Neural progenitor cell (in vitro differentiated cells): ENCODE data around the gene BUD31.

Experiments used
- EZH2phosphoT487 ChIP-seq: fragments of 200-600 bp; sonication (generic); IDR thresholded peaks from 2 replicates; pipeline ENCODE4 v1.6.1; 2017; ENCODE audit warnings: antibody characterized with exemption
- TF ChIP-seq, protein P1 (sequence below): fragments of 200-600 bp; sonication (generic); IDR thresholded peaks from 2 replicates; pipeline ENCODE4 v1.5.1; 2017; ENCODE audit warnings: antibody characterized with exemption, mild to moderate bottlenecking

DNA sequence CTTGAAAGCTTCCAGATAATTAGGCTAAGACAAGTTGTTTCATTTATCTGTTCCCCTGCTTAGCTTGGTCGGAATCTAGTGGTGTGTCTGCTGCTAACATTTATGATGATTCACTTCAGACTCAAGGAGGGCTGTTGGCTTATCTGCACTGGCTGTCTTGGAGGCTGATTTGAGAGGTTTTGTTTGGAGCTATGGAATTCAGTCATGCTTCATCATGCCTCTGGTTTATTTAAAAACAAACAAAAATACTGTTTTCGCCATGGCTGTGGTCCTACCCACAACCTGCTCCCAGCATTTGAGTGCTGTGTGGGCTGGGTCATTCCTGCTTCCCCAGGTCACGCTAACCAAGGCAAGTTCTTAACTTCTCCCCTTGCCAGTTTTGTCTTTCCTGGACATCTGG, 46.0 kb upstream of the BUD31 start:
- TF ChIP-seq, protein P1, sequence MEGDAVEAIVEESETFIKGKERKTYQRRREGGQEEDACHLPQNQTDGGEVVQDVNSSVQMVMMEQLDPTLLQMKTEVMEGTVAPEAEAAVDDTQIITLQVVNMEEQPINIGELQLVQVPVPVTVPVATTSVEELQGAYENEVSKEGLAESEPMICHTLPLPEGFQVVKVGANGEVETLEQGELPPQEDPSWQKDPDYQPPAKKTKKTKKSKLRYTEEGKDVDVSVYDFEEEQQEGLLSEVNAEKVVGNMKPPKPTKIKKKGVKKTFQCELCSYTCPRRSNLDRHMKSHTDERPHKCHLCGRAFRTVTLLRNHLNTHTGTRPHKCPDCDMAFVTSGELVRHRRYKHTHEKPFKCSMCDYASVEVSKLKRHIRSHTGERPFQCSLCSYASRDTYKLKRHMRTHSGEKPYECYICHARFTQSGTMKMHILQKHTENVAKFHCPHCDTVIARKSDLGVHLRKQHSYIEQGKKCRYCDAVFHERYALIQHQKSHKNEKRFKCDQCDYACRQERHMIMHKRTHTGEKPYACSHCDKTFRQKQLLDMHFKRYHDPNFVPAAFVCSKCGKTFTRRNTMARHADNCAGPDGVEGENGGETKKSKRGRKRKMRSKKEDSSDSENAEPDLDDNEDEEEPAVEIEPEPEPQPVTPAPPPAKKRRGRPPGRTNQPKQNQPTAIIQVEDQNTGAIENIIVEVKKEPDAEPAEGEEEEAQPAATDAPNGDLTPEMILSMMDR: no peak
- TF ChIP-seq EZH2phosphoT487: no peak
